NCI-H748 (cell line): ENCODE measurements around the gene SPG7.
"Not testable (repeated sequence)": the region's sequence is repeated elsewhere in the genome, so short reads cannot be mapped to it uniquely, and the experiment has no call there.

Source experiments
- DNase-seq: peaks from one replicate; lab custom pipeline; 2025; ENCODE audit not compliant: unreplicated experiment; lab: John Stamatoyannopoulos, UW

The SPG7 gene

GRCh38 chr16:89562939-89563338 lies 54.7 kb downstream of the SPG7 start:
- no peak for DNase-seq

GRCh38 chr16:89563639-89564392 lies 55.6 kb downstream of the SPG7 start:
- no peak for DNase-seq

GRCh38 chr16:89564476-89565255 lies 56.5 kb downstream of the SPG7 start:
- DNase-seq = no peak

- DNase-seq = no peak
Measured at GRCh38 chr16:89565256-89565505, 57.0 kb downstream of the SPG7 start.

- DNase-seq = peak; percentile 14
Measured at GRCh38 chr16:89565506-89566372, 57.5 kb downstream of the SPG7 start.

GRCh38 chr16:89567656-89568594 lies 59.7 kb downstream of the SPG7 start:
- DNase-seq = no peak

GRCh38 chr16:89569506-89570341 lies 61.5 kb downstream of the SPG7 start:
- DNase-seq = no peak

- no peak for DNase-seq
Measured at GRCh38 chr16:89570342-89570923, 62.2 kb downstream of the SPG7 start.

- DNase-seq = not testable (repeated sequence)
Measured at GRCh38 chr16:89570983-89571598, 62.9 kb downstream of the SPG7 start.

GRCh38 chr16:89571636-89572035 lies 63.4 kb downstream of the SPG7 start:
- DNase-seq = no peak

- DNase-seq = no peak
Measured at GRCh38 chr16:89572073-89572484, 63.9 kb downstream of the SPG7 start.

GRCh38 chr16:89572485-89573205 lies 64.4 kb downstream of the SPG7 start:
- DNase-seq = no peak

- no peak for DNase-seq
Measured at GRCh38 chr16:89573826-89574680, 65.8 kb downstream of the SPG7 start.

- DNase-seq = peak; percentile 76
Measured at GRCh38 chr16:89574681-89575246, 66.6 kb downstream of the SPG7 start.

- peak; percentile 55 for DNase-seq
Measured at GRCh38 chr16:89575247-89576152, 67.3 kb downstream of the SPG7 start, which contains the start of gene CPNE7. Gene CPNE7, plus strand, starts transcription at chr16:89575758. Its CDS starts 140 bp downstream, at chr16:89575898.
